Measurements from ENCODE around the gene NELFB.

Gene NELFB

GRCh38 chr9:137303151-137303892 is 48.2 kb downstream of the NELFB start:
- DNase-seq (ENCODE audit: low spot score): peak; percentile 55

GRCh38 chr9:137303893-137304382 is 48.8 kb downstream of the NELFB start:
- DNase-seq (ENCODE audit: low spot score): no peak

- DNase-seq (ENCODE audit: low spot score): no peak
Measured at GRCh38 chr9:137304383-137305059, 49.4 kb downstream of the NELFB start.

GRCh38 chr9:137305060-137305797 is 50.1 kb downstream of the NELFB start:
- peak; percentile 61 for DNase-seq (ENCODE audit: low spot score)

- DNase-seq (ENCODE audit: low spot score): no peak
Measured at GRCh38 chr9:137305798-137306065, 50.6 kb downstream of the NELFB start.

- no peak for DNase-seq (ENCODE audit: low spot score)
Measured at GRCh38 chr9:137306066-137306849, 51.1 kb downstream of the NELFB start.

- no peak for DNase-seq (ENCODE audit: low spot score)
Measured at GRCh38 chr9:137306850-137307254, 51.7 kb downstream of the NELFB start.

- no peak for DNase-seq (ENCODE audit: low spot score)
Measured at GRCh38 chr9:137307255-137308056, 52.3 kb downstream of the NELFB start.

- no peak for DNase-seq (ENCODE audit: low spot score)
Measured at GRCh38 chr9:137308057-137308619, 53.0 kb downstream of the NELFB start.

- DNase-seq (ENCODE audit: low spot score): no peak
Measured at GRCh38 chr9:137309368-137310188, 54.5 kb downstream of the NELFB start.

GRCh38 chr9:137310189-137311052 is 55.3 kb downstream of the NELFB start:
- DNase-seq (ENCODE audit: low spot score): no peak

- DNase-seq (ENCODE audit: low spot score): no peak
Measured at GRCh38 chr9:137311171-137311985, 56.3 kb downstream of the NELFB start.

- DNase-seq (ENCODE audit: low spot score): no peak
Measured at GRCh38 chr9:137311986-137312851, 57.1 kb downstream of the NELFB start.

- DNase-seq (ENCODE audit: low spot score): no peak
Measured at GRCh38 chr9:137312852-137313325, 57.8 kb downstream of the NELFB start.

- no peak for DNase-seq (ENCODE audit: low spot score)
Measured at GRCh38 chr9:137313326-137313936, 58.3 kb downstream of the NELFB start.

- no peak for DNase-seq (ENCODE audit: low spot score)
Measured at GRCh38 chr9:137313956-137314560, 58.9 kb downstream of the NELFB start.
